Mucosa of descending colon (tissue), 3 donors: ENCODE results near the gene TRIM2. TPM values are rescaled to one million over a fixed set of nuclear protein-coding genes. Genes with fewer than 3 reads are reported as not detected.

Experiments used
- ATAC-seq: fragments of 200-7000 bp; cut with Tn5 transposase; one replicate; pipeline ENCODE4 v1.9.1; 2020; ENCODE audit warnings: mild to moderate bottlenecking, moderate library complexity
- DNase-seq, 3 donors: peaks; one replicate each; pipeline ENCODE4 v3.0.0-alpha.2; 2020
- H3K36me3 ChIP-seq: fragments of 200-600 bp; one replicate; pipeline ENCODE4 v1.8.0; 2021; ENCODE audit warnings: low read depth, mild to moderate bottlenecking
- H3K4me1 ChIP-seq: fragments of 200-600 bp; one replicate; pipeline ENCODE4 v1.8.0; 2021; ENCODE audit warnings: low read depth, mild to moderate bottlenecking
- H3K4me3 ChIP-seq: fragments of 200-600 bp; one replicate; pipeline ENCODE4 v1.8.0; 2021; ENCODE audit warnings: mild to moderate bottlenecking
- H3K9me3 ChIP-seq: fragments of 200-600 bp; one replicate; pipeline ENCODE4 v1.8.0; 2021; ENCODE audit warnings: mild to moderate bottlenecking
- intact Hi-C, 2 donors: fragments of 100-400 bp; cut with DNase I in 1 of 2; cut with micrococcal nuclease in 1 of 2; formaldehyde crosslinking; loops; one replicate each; pipeline versions ENCODE4 v1.11.0 to v1.11.1; 2022; cut with DNase I, micrococcal nuclease
- total RNA-seq, 3 donors: library from RNA; stranded (reverse); fragmentation: NEBNext Ultra II Directional in 2 of 3; extraction: Animal tissue kit (Norgen Biotek cat#: 25700) in 2 of 3; gene quantifications; one replicate each; pipeline versions ENCODE4 v1.2.1 to v1.2.4, GENCODE V29; 2021 to 2023
- TF ChIP-seq, protein P1 (sequence below): fragments of 200-600 bp; IDR thresholded peaks from one replicate; pipeline ENCODE4 v1.8.0; 2022; ENCODE audit warnings: antibody characterized with exemption, mild to moderate bottlenecking
- donor health status: DM: no; HTN: no; CAD: no; lungs with moderate emphysema.
- donor health status: DM: no; HTN: no; CAD: no.
- donor health status: DM: no; HTN: yes; CAD: no.

The TRIM2 gene
- total RNA-seq, 3 donors from 2014 or later = 96.4 to 167 (median 154) TPM

DNA sequence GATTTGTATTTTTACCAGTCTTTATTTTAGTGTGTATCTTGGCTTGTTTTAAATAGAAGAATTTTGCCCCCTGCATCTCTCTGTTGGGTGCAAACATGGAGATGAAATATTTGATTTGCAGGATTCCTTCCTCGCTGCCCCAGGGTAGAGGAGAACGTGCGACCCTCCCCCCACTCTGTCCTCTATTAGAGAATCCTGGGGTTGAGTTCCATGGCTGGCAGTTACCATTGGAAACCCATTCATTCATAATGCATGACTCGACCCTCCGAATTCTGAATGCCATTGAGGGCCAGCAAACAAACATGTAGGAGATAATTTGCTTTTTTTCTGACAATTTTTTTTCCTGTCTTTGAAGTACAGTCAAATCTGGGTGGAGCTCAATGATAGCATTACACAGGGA lies 53.7 kb downstream of the TRIM2 start:
- TF ChIP-seq, protein P1, sequence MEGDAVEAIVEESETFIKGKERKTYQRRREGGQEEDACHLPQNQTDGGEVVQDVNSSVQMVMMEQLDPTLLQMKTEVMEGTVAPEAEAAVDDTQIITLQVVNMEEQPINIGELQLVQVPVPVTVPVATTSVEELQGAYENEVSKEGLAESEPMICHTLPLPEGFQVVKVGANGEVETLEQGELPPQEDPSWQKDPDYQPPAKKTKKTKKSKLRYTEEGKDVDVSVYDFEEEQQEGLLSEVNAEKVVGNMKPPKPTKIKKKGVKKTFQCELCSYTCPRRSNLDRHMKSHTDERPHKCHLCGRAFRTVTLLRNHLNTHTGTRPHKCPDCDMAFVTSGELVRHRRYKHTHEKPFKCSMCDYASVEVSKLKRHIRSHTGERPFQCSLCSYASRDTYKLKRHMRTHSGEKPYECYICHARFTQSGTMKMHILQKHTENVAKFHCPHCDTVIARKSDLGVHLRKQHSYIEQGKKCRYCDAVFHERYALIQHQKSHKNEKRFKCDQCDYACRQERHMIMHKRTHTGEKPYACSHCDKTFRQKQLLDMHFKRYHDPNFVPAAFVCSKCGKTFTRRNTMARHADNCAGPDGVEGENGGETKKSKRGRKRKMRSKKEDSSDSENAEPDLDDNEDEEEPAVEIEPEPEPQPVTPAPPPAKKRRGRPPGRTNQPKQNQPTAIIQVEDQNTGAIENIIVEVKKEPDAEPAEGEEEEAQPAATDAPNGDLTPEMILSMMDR = no peak
- Histone ChIP-seq H3K36me3 (no peaks in the 10 kb centered on the region), H3K9me3 (peaks cover 3% of the 10 kb centered on the region), H3K4me3 (no peak overlapping the region), H3K4me1 (peaks cover 3% of the 10 kb centered on the region)
- DNase-seq (no peak), ATAC-seq (no peak)
- intact Hi-C loops = no loop called here

DNA sequence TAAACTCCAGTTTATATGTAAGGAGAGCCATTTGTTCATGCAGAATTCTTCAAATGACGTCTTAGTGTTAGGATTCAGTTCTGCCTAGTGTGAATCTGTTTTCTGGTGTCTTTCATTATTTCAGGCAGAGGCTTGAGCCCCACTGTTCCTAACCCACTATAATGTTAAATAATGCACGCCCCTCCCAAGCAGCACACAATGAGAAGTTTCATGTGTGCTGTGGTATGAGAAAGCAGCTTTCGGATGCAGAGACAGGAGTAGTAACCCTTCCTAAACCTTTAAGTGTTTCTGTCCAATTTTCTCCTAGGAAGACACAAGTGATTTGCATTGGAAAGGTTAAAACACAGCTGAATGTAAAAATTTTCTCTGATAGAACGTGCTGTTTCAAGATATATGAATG lies 54.5 kb downstream of the TRIM2 start:
- intact Hi-C loops = no loop called here
- Histone ChIP-seq H3K4me3 (no peak overlapping the region), H3K36me3 (no peaks in the 10 kb centered on the region), H3K9me3 (peaks cover 3% of the 10 kb centered on the region), H3K4me1 (peaks cover 3% of the 10 kb centered on the region)
- TF ChIP-seq, protein P1 = no peak
- ATAC-seq = no peak
- DNase-seq = no peak

DNA sequence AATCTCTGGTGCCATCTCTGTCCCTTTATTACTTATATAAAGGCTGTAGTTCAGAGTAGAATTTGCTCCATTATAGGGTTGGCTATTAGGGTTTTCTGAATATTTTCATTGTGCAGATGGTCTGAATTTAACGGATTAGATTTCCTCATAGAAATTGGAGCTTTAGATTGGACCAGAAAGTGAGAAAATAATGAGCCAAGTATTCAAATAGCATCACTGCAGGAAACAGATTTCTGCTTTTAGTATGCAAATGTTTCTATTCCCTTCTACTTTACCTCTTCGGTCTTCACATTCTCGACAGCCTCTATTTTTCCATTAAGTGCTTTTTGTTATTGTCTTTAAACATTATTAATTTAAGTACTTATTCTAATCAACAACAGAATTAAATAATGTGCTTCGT lies 55.4 kb downstream of the TRIM2 start:
- Histone ChIP-seq H3K36me3 (no peaks in the 10 kb centered on the region), H3K9me3 (peaks cover 3% of the 10 kb centered on the region), H3K4me3 (no peak overlapping the region), H3K4me1 (peaks cover 3% of the 10 kb centered on the region)
- no peak for DNase-seq
- intact Hi-C loops = no loop called here
- TF ChIP-seq, protein P1 = no peak
- ATAC-seq = no peak

DNA sequence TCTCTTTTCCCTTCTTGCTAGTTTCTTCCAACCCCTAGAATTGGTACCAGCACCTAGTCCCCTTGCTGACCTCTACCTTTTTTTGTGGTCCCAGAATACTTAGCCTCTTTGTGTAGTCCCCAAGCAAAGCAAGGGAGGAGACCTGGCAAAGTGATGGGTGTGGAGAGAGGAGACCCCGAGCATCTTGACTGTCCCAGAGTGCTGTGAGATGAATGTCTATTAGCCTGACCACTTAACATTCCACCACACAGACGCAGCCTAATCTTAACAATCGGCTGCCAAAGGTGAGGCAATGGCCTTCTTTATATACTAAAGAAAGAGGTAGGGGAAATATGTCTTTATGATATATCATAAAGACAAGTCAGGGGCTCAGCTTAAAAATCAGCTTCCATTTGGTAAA lies 55.9 kb downstream of the TRIM2 start:
- Histone ChIP-seq H3K4me1 (peaks cover 3% of the 10 kb centered on the region), H3K9me3 (peaks cover 3% of the 10 kb centered on the region), H3K4me3 (no peak overlapping the region), H3K36me3 (no peaks in the 10 kb centered on the region)
- intact Hi-C loops = no loop called here
- TF ChIP-seq, protein P1 = no peak
- DNase-seq (no peak), ATAC-seq (no peak)

DNA sequence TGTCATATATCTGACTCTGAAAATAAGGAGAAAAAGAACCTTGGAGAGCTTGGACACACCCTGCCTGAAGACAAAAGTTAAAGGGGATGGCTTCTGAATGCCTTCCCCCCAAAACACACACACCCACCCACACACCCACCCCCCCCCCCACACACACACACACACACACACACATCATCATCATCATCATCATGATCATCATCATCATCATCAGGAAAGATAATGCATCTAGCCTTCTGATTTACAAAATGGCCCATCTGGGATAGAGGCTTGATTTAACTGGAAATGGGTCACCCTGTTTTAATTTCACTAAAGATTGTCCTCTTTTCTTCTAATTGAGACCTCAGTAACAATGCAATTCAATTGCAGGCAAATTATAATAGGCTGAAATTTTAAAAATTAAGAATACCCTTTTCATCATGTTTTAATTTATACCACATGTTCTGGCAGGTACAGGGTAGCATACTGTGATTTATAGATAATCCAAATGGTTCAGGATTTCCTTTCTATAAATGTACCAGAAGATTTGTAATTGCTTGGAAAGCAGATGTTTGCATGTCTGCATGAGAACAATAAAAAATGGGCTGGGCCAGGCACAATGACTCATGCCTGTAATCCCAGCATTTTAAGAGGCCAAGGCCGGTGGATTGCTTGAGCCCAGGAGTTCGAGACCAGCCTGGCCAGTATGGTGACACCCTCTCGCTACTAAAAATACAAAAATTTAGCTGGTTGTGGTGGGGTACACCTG lies 56.5 kb downstream of the TRIM2 start:
- ATAC-seq (peak; percentile 82), DNase-seq (peak in 2 of 3 donors; percentile 55 to 61)
- no peaks in the 10 kb centered on the region for H3K36me3 ChIP-seq
- H3K4me3 ChIP-seq = no peak overlapping the region
- TF ChIP-seq, protein P1 = no peak
- peaks cover 3% of the 10 kb centered on the region for H3K4me1 ChIP-seq
- intact Hi-C loops = no loop called here
- H3K9me3 ChIP-seq = peaks cover 3% of the 10 kb centered on the region
